Activated CD4-positive, alpha-beta T cell treated with anti-CD3 and anti-CD28 coated beads for 48 hours (primary cell): ENCODE data around the gene ERG28.
"Not testable (repeated sequence)": the region's sequence is repeated elsewhere in the genome, so short reads cannot be mapped to it uniquely, and the experiment has no call there.

Source experiments
- DNase-seq: peaks from one replicate; pipeline ENCODE4 v3.0.0-alpha.2; 2020

The ERG28 gene

GRCh38 chr14:75615200-75615599 lies 45.5 kb downstream of the ERG28 start:
- DNase-seq, result no peak

DNA sequence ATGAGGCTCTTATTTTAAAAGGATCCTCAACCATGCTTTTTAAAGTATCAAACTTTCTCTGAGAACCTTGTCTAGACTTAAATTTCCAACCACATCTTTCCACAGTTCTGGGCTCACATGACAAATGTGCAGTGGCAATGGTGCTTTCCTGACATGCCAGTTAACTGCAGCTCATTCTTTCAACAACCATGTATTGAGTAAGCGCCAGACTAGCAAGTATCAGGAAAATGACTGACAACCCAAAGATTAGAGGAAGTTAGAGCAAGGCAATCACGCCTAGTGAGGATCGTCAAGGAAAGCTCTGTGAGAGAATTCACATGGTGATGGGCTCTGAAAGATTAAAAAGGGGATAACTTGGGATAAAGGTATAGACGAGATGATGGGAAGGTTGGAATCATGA lies 46.5 kb downstream of the ERG28 start:
- DNase-seq, result no peak

DNA sequence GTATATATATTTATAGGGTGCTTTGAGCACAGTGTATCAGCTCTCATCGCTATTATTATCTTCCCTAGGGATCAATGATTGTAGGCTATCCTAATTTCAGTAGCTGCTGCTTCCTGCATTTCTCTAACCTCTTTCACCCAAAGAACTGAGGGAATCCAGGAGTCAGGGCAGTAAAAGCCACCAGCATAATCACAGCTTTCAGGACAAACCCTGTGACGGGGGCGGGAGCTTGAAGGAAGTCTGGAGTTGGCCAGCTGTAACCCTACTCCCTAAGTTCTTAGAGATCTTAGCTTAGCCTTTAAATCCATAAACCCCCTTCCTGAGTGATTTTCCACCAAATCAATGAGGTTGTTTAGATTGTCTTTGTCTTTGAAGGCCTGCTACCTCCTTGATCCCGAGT lies 48.5 kb downstream of the ERG28 start:
- no peak for DNase-seq

DNA sequence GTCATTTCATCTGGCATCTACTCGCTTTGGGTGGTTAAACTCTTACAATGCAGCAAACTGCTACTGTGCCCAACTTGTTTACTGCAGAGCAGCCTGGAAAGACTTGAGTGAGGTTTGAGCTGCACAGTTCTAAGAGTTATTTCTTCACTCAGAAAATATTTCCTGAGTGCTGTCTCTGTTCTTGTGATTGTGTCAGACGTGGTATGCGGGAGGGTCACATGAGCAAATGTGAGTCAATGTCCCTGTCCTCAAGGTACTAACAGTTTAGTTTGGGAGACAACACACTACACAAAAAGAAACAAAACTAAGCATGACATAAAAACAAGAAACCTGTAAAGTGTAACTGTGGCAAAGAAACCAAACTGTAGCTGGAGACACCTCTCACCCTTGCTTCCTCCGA lies 49.8 kb downstream of the ERG28 start:
- no peak for DNase-seq

DNA sequence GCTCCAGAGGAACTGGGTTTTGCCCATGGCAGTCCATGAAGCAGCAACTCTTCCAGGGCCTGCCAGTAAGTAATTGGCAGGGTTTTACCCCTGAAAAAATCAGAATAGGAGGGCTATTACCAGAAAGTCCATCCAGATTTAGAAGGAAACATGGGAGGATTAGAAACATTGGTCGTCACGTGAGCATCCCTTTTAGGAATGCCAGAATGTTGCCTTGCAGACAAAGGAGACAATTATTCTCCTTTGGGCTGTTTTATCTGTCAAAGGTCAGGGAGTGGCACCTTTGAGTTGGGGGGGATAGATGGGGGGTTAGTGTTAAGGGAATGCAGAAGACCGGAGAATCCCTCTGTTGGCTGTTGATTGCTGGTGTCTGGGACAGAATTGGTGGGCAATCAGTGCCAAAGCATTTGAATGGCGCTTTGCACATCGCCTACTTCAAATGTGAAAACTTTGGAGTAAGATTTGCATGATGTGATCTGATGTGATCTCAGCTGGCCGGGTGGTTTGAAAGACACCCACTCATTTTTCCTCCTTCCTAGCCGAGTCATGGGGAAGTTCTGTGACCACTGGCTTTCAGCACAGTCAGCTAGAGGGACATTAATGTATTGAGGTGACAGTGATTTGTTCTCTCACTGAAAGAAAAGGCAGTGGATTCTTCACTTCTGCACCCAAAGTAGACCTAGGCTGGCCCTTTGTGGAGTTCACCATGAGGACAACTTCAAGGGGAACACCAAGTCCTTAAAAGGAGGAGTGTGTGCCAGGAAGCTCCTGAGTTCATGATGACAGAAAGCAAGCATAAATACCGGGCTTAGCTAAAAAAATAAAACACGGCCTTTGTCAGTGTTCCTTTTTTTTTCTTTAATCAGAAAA lies 50.8 kb downstream of the ERG28 start:
- DNase-seq, result no peak

DNA sequence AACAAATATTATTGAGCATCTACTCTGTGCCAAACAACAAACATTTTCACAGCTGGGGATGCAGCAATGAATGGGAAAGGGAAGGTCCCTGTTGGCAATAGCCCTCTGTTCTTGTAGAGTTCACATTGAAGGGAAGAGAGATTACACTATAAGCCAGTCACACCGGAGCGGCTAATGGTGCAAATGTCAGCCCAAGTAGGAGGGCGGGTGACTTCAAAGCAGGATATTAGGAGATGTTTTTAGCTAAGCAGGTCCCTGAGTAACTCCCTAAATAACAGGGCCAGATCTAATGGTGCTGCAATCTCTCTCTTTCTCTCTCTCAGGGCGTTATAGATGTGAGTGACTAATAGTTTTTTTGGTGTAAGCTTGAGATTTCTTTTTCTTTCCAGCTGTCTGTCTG lies 51.6 kb downstream of the ERG28 start:
- no peak for DNase-seq

- no peak for DNase-seq
These were observed 52.6 kb downstream of the ERG28 start for GRCh38 chr14:75607842-75608640.

- DNase-seq, result no peak
These were observed 53.6 kb downstream of the ERG28 start for GRCh38 chr14:75607044-75607443.

- DNase-seq, result no peak
These were observed 54.8 kb downstream of the ERG28 start for GRCh38 chr14:75605916-75606315.

GRCh38 chr14:75604979-75605851 lies 55.5 kb downstream of the ERG28 start:
- no peak for DNase-seq

- DNase-seq, result no peak
These were observed 58.2 kb downstream of the ERG28 start for GRCh38 chr14:75602503-75602902.

DNA sequence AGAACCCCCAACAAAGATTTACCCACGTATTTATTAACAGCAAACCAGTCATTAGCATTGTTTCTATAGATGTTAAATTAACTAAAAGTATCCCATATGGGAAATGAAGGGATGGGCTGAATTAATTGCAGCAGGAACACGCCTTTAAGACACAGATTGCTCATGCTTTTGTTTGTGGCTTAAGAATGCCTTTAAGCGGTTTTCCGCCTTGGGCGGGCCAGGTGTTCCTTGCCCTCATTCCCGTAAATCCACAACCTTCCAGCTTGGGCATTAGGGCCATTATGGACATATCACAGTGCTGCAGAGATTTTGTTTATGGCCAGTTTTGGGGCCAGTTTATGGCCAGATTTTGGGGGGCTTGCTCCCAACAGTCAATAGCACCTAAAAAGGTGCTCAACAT lies 59.6 kb downstream of the ERG28 start:
- not testable (repeated sequence) for DNase-seq

DNA sequence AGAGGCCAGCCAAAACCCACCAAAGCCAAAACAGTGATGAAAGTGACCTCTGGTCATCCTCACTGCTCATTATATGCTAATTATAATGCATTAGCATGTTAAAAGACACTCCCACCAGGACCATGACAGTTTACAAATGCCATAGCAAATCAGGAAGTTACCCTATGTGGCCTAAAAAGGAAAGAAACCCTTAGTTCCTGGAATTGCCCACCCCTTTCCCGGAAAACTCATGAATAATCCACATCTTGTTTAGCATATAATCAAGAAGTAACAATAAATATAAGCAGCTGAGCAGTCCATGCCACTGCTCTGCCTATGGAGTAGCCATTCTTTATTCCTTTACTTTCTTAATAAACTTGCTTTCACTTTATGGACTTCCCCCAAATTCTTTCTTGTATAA lies 60.6 kb downstream of the ERG28 start:
- DNase-seq, result not testable (repeated sequence)
